GM12801 (cell line): ENCODE data around the gene CCNA1.

Experiments used
- TF ChIP-seq, protein P1 (sequence below): IDR thresholded peaks from one replicate; pipeline ENCODE4 v1.5.1; 2011; ENCODE audit warnings: control low read depth; ENCODE audit not compliant: insufficient read length; ENCODE audit errors: extremely low read depth

CCNA1 gene

DNA sequence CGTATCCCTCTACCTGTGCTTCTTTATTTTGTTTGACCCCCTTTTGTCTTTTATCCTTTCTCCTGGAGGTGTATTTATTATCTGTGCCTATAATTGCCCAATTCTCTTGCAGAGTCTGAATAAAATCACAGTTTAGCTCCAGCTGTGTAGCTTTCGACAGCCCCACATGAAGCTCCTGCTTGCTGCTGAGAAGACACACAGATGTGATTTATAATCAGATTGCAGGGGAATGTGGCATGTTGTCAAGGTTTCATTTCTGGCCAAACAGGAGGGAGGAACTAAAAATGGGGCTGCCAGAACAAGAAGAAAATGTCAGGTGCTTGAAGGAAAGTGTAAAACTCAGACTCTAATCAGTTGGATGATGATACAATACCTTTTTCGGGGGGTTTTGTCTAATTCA is 22.7 kb downstream of the CCNA1 start:
- TF ChIP-seq, protein P1, sequence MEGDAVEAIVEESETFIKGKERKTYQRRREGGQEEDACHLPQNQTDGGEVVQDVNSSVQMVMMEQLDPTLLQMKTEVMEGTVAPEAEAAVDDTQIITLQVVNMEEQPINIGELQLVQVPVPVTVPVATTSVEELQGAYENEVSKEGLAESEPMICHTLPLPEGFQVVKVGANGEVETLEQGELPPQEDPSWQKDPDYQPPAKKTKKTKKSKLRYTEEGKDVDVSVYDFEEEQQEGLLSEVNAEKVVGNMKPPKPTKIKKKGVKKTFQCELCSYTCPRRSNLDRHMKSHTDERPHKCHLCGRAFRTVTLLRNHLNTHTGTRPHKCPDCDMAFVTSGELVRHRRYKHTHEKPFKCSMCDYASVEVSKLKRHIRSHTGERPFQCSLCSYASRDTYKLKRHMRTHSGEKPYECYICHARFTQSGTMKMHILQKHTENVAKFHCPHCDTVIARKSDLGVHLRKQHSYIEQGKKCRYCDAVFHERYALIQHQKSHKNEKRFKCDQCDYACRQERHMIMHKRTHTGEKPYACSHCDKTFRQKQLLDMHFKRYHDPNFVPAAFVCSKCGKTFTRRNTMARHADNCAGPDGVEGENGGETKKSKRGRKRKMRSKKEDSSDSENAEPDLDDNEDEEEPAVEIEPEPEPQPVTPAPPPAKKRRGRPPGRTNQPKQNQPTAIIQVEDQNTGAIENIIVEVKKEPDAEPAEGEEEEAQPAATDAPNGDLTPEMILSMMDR: no peak

DNA sequence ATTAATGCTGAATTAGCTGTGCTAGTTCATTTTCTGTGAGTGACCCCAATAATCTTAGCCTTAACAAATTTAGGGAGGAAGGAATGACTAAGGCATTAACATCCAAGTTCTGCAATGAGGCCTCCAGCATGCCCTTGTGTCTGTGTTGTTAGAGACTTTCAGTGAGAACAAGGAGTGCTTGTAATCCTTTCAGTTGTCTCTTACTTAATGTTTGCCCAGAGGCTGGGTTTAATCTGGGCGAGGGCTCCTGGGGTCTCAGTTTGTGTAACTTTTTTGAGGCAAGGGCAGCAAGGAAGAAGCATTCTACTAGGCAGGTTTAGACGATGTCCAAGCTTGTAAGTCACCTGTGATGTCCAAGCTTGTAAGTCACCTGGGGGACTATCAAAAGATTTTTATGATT is 24.3 kb downstream of the CCNA1 start:
- TF ChIP-seq, protein P1: no peak

DNA sequence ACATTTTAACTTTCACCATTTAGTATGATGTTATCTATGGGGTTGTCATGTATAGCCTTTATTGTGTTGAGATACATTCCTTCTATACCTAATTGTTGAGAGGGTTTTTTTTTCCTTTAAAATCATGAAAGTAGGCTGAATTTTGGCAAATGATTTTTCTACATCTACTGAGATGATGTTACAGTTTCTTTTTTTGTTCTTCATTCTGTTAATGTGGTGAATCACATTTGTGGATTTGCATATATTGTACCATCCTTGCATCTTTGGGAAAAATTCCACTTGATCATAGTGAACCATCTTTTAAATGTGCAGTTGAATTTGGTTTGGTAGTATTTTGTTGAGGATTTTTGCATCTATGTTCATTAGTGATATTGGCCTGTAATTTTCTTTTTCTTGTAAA is 29.2 kb downstream of the CCNA1 start:
- TF ChIP-seq, protein P1: no peak

DNA sequence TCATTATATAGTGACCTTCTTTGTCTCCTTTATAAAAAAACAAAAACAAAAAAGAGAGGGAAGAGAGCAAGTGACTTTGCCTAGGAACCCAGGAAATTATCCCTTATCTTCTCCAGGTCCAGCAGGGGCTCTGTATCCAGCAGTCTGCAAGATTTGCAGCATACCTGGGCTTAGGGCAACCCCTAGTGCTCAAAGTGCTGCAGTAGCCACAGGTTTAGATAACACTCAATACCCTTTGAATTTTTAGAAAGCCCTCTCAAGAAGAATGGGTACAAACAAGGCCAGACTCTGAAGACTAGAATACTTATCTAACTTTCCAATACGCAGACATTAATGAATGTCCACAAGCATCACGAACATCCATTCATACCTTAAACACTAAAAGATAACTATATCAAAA is 43.2 kb downstream of the CCNA1 start:
- TF ChIP-seq, protein P1: no peak

DNA sequence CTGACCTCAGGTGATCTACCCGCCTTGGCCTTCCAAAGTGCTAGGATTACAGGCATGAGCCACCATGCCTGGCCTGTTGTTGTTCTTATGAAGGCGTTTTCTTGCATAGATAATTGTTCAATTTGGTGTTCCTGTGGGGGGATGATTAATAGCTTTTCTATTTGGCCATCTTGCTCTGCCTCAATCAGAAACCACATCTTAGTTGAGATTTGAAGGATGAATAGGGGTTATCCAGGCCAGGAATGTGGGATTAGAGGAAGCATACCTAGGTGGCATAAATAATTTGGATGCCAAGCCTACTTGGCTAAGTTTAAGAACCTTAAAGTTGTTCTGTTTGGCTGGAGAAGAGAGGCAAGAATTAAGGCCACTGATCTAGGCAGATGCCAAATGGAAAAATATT is 44.4 kb downstream of the CCNA1 start:
- TF ChIP-seq, protein P1: no peak

DNA sequence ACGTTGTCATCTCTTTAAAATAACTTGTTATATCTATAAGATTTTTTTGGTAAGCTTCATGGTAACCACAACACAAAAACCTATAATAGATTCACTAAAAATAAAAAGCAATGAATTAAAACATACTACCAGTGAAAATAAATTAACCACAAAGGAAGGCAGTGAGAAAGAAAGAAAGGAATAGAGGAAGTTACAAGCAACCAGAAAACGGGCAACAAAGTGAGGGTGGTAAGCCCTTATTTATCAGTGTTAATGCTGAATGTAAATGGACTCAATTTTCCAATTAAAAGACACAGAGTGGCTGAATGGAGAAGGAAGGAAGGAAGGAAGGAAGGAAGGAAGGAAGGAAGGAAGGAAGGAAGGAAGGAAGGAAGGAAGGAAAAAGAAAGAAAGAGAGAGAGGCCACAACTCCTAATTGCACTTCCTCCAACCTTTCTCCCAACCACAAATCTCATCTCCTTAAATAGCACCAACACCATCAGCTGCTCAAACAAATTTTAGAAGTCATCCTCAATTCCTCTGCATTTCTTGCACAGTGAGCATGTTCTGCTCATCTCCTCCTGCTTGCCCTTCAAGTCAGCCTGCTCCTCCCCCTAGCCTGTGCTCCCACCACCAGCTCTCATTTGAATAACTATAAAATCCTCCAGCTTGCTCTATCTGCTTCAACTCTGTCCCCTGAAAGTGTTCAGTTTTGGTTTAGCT is 48.6 kb downstream of the CCNA1 start:
- TF ChIP-seq, protein P1: no peak

DNA sequence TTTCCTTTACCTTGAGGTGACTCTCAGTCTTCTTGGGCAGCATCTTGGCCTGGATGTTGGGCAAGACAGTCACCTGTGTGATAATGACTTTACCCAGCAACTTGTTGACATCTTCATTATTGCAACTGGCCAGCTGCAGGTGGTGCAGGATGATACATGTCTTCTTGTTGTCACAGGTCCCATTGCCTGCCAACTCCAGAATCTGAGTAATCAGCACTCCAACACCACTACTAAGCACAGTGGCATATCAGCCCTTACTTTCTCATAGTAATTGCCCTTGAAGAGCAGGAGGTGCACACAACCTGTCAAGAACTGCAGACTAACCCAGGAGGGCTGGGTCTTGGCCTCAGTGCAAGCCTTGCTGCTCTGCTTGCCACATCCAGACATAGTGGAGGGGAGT is 57.8 kb downstream of the CCNA1 start:
- TF ChIP-seq, protein P1: no peak
